GM12878 (cell line): ENCODE results near the gene PRDM12. TPM values are rescaled to one million over a fixed set of nuclear protein-coding genes. Genes with fewer than 3 reads are reported as not detected.

ENCODE experiments used
- ATF7 ChIP-seq: fragments of 450-650 bp; IDR thresholded peaks from 2 replicates; pipeline ENCODE4 v1.6.1; 2016; ENCODE audit warnings: low read depth, mild to moderate bottlenecking
- BACH1 ChIP-seq: fragments of 450-650 bp; IDR thresholded peaks from 2 replicates; pipeline ENCODE4 v1.6.1; 2017; ENCODE audit warnings: mild to moderate bottlenecking, borderline replicate concordance
- EGR1 ChIP-seq, 2 experiments: IDR thresholded peaks; 1 replicate in 1 of 2; 2 replicates in 1 of 2; pipeline ENCODE4 v1.6.1; 2011 to 2012; ENCODE audit warnings: low read depth in 2 of 2, low read length in 2 of 2, borderline replicate concordance in 1 of 2, mild to moderate bottlenecking in 1 of 2, moderate library complexity in 1 of 2
- FOS ChIP-seq: IDR thresholded peaks from 3 replicates; pipeline ENCODE4 v1.6.1; 2011; ENCODE audit warnings: borderline replicate concordance; ENCODE audit not compliant: insufficient read length; ENCODE audit errors: extremely low read depth
- FOXK2 ChIP-seq: fragments of 450-650 bp; IDR thresholded peaks from 2 replicates; pipeline ENCODE4 v1.6.1; 2017; ENCODE audit warnings: mild to moderate bottlenecking, moderate library complexity
- FOXM1 ChIP-seq: IDR thresholded peaks from 2 replicates; pipeline ENCODE4 v1.6.1; 2012; ENCODE audit warnings: low read depth, mild to moderate bottlenecking, inconsistent platforms, low read length, moderate library complexity
- HDAC2 ChIP-seq: fragments of 200-600 bp; sonication (generic); IDR thresholded peaks from 2 replicates; pipeline ENCODE4 v1.6.1; 2017
- IKZF1 ChIP-seq: fragments of 450-650 bp; conservative IDR thresholded peaks from 2 replicates; pipeline ENCODE4 v1.6.1; 2017; ENCODE audit warnings: antibody characterized with exemption, mild to moderate bottlenecking
- MYB ChIP-seq: fragments of 150-350 bp; IDR thresholded peaks from 2 replicates; pipeline ENCODE4 v1.6.1; 2014; ENCODE audit warnings: mild to moderate bottlenecking, low read depth, low read length, borderline replicate concordance
- POLR2AphosphoS5 ChIP-seq: IDR thresholded peaks from 2 replicates; pipeline ENCODE4 v1.6.1; 2011; ENCODE audit warnings: mild to moderate bottlenecking, low read length, inconsistent platforms
- RAD51 ChIP-seq: fragments of 450-650 bp; IDR thresholded peaks from 2 replicates; pipeline ENCODE4 v1.6.1; 2016; ENCODE audit warnings: moderate library complexity, mild to moderate bottlenecking, inconsistent platforms
- SKIL ChIP-seq: fragments of 450-650 bp; IDR thresholded peaks from 2 replicates; pipeline ENCODE4 v1.6.1; 2017; ENCODE audit warnings: mild to moderate bottlenecking, low read depth, inconsistent platforms; ENCODE audit not compliant: poor library complexity, severe bottlenecking
- SMAD5 ChIP-seq: IDR thresholded peaks from 2 replicates; pipeline ENCODE4 v1.6.1; 2016; ENCODE audit warnings: antibody characterized with exemption, low read depth
- SREBF1 ChIP-seq: IDR thresholded peaks from 2 replicates; pipeline ENCODE4 v1.6.1; 2012; ENCODE audit warnings: mild to moderate bottlenecking, low read length
- SUPT20H ChIP-seq: IDR thresholded peaks from 2 replicates; pipeline ENCODE4 v1.6.1; 2011; ENCODE audit warnings: low read depth, mild to moderate bottlenecking, low read length, moderate library complexity, borderline replicate concordance; ENCODE audit not compliant: control insufficient read depth
- ZZZ3 ChIP-seq: IDR thresholded peaks from 2 replicates; pipeline ENCODE4 v1.6.1; 2011; ENCODE audit warnings: low read depth; ENCODE audit not compliant: control insufficient read depth, insufficient read length
- polyA plus RNA-seq, 11 experiments: library from polyadenylated mRNA; depleted of rRNA in 4 of 11; unstranded in 6 of 11; stranded (reverse) in 5 of 11; fragments of >200 nt; fragmentation: Nextera tagmentation in 4 of 11; fragmentation: Illumina TruSeq in 1 of 11; extraction: Ambion mirVana in 4 of 11; extraction: Trizol in 1 of 11; gene quantifications; 1 replicate in 1 of 11; 2 replicates in 10 of 11; pipeline versions ENCODE4 v1.2.1 to v1.2.3, GENCODE V29; 2011 to 2016; ENCODE audit warnings: inconsistent platforms in 2 of 11, missing spikeins in 2 of 11, low read depth in 1 of 11
- total RNA-seq, 4 experiments: library from RNA; depleted of rRNA in 3 of 4; stranded (reverse); fragments of >200 nt in 3 of 4; fragmentation: Illumina TruSeq in 1 of 4; extraction: Trizol in 1 of 4; gene quantifications; 2 replicates each; pipeline versions ENCODE4 v1.2.1 to v1.2.3, GENCODE V29; 2013 to 2021
- TF ChIP-seq, protein P1 (sequence below): fragments of 450-650 bp; IDR thresholded peaks from 2 replicates; pipeline ENCODE4 v1.6.1; 2016; ENCODE audit warnings: mild to moderate bottlenecking
- TF ChIP-seq, protein P2 (sequence below): IDR thresholded peaks from 2 replicates; pipeline ENCODE4 v1.6.1; 2011; ENCODE audit warnings: low read depth, low read length, improper control_type of control experiment, borderline replicate concordance

PRDM12 gene
- total and polyA plus RNA-seq, 10 of the 15 experiments (the other 5 are each of a cell fraction or from before 2014, with no cell fraction given): not detected

DNA sequence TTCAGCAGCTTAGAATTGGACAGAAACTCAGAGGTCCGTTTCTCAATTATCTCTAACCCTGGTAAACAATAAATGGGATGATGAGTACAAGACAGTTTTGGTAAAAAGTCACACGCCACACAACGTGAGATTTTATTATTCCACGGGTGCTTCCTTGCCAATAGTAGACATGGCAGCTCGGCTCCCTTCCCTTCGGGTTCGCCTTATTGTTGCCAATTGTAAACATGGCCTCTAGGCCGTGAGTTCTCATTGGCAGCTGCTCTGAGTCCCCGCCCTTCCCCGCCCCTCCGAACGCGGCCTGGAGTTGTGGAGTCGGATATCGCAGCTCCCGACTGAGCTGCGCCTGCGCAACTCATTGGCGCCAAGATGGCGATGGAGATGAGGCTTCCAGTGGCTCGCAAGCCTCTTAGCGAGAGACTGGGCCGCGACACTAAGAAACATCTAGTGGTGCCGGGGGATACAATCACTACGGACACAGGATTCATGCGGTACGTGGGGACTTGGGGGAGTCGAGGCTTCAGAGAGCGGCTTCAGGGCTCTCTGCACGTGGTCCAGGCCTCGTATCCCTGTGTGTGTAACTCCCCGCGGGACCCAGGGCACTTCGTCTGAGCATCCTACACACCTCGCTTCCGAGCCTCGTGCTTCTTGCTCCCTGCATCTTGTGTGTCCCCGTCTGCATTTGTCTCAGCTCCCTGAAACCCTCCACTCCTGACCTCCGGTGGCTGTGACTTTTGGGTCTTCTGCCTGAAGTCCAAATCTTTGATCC, 29.2 kb downstream of the PRDM12 start, which contains the start of gene EXOSC2 (continued):
- no peak for TF ChIP-seq EGR1 (IDR thresholded peaks at IDR 0.05; ENCODE audit: borderline replicate concordance in 1 of 2, low read depth in 2 of 2, low read length in 2 of 2)
- TF ChIP-seq, protein P1, sequence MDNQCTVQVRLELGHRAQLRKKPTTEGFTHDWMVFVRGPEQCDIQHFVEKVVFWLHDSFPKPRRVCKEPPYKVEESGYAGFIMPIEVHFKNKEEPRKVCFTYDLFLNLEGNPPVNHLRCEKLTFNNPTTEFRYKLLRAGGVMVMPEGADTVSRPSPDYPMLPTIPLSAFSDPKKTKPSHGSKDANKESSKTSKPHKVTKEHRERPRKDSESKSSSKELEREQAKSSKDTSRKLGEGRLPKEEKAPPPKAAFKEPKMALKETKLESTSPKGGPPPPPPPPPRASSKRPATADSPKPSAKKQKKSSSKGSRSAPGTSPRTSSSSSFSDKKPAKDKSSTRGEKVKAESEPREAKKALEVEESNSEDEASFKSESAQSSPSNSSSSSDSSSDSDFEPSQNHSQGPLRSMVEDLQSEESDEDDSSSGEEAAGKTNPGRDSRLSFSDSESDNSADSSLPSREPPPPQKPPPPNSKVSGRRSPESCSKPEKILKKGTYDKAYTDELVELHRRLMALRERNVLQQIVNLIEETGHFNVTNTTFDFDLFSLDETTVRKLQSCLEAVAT: peak; percentile 63; the same call in 1 of the 2 replicates
- TF ChIP-seq BACH1: 0 out of 2 replicates have a peak, but pooled peaks have one; percentile 44
- no peak for TF ChIP-seq SREBF1
- TF ChIP-seq ATF7: no peak
- TF ChIP-seq SKIL: no peak
- TF ChIP-seq RAD51: no peak
- TF ChIP-seq MYB: no peak
- TF ChIP-seq SMAD5: peak; percentile 90; the same call in 1 of the 2 replicates
- TF ChIP-seq, protein P2, sequence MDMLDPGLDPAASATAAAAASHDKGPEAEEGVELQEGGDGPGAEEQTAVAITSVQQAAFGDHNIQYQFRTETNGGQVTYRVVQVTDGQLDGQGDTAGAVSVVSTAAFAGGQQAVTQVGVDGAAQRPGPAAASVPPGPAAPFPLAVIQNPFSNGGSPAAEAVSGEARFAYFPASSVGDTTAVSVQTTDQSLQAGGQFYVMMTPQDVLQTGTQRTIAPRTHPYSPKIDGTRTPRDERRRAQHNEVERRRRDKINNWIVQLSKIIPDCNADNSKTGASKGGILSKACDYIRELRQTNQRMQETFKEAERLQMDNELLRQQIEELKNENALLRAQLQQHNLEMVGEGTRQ: no peak
- peak; percentile 91 for TF ChIP-seq FOXK2
- TF ChIP-seq ZZZ3: no peak
- no peak for TF ChIP-seq SUPT20H
- peak; percentile 95 for TF ChIP-seq POLR2AphosphoS5
- no peak for TF ChIP-seq FOS
- peak; percentile 43; the same call in 1 of the 2 replicates for TF ChIP-seq IKZF1
- TF ChIP-seq FOXM1: no peak
- no peak for TF ChIP-seq HDAC2
